HepG2 (cell line): ENCODE measurements around the gene SASH1. TPM values are rescaled to one million over a fixed set of nuclear protein-coding genes. Genes with fewer than 3 reads are reported as not detected.

Experiments used
- ATAC-seq: fragments of 200-7000 bp; cut with Tn5 transposase; 3 replicates; pipeline ENCODE4 v1.9.1; 2020; ENCODE audit warnings: mild to moderate bottlenecking, moderate library complexity
- BruUV-seq: library from RNA; stranded (reverse); fragments of 400-500 nt; replicated peaks from 2 replicates; lab custom pipeline; 2021; lab: Mats Ljungman, UMichigan
- CTCF ChIA-PET: fragments of 300-600 bp; formaldehyde crosslinking; extraction: SDS; loops from one replicate; lab custom pipeline; 2021; ENCODE audit warnings: low total read pairs, inconsistent platforms, low intra/inter-chr PET ratio; lab: Yijun Ruan, JAX
- POLR2A ChIA-PET: fragments of 350-600 bp; sonication (Branson Sonifier 250); formaldehyde crosslinking; loops from one replicate; lab custom pipeline; 2020; ENCODE audit warnings: antibody characterized with exemption, inconsistent platforms; lab: Yijun Ruan, JAX
- DNase-seq: peaks from one replicate; pipeline ENCODE4 v3.0.0-alpha.2; 2015; ENCODE audit warnings: low spot score
- FAIRE-seq: peaks from 3 replicates; lab custom pipeline; 2011; peaks lifted over from hg19 to GRCh38; lab: Jason Lieb, UNC
- H2AFZ ChIP-seq: one replicate; pipeline ENCODE4 v1.6.1; 2011; ENCODE audit warnings: low read length, inconsistent platforms
- H3K27ac ChIP-seq: fragments of 300-600 bp; 3 replicates; pipeline ENCODE4 v1.8.0; 2011; ENCODE audit warnings: mixed run types, mild to moderate bottlenecking, mixed read lengths, low read length, inconsistent platforms; ENCODE audit not compliant: insufficient read depth; ENCODE audit errors: extremely low read length
- H3K27me3 ChIP-seq, 2 experiments: fragments of 200-600 bp in 1 of 2; 2 replicates in 1 of 2; 3 replicates in 1 of 2; pipeline versions ENCODE4 v1.6.0 to v1.8.0; 2011; ENCODE audit warnings: low read length in 2 of 2, mild to moderate bottlenecking in 2 of 2, moderate library complexity in 2 of 2, inconsistent platforms in 1 of 2; ENCODE audit not compliant: insufficient read depth in 2 of 2, control insufficient read depth in 1 of 2
- H3K36me3 ChIP-seq, 2 experiments: fragments of 200-600 bp in 1 of 2; replicated peaks in 1 of 2; 2 replicates in 1 of 2; 3 replicates in 1 of 2; pipeline versions ENCODE4 v1.5.1 to v1.8.0; 2011; ENCODE audit warnings: low read length in 2 of 2, inconsistent platforms in 1 of 2; ENCODE audit not compliant: insufficient read depth in 2 of 2, control insufficient read depth in 1 of 2
- H3K4me1 ChIP-seq: 2 replicates; pipeline ENCODE4 v1.5.1; 2012; ENCODE audit warnings: low read length, inconsistent platforms; ENCODE audit not compliant: insufficient read depth
- H3K4me2 ChIP-seq: 2 replicates; pipeline ENCODE4 v1.6.0; 2011; ENCODE audit warnings: low read depth, low read length, inconsistent platforms
- H3K4me3 ChIP-seq, 3 experiments: fragments of 200-600 bp in 1 of 3; sonication (generic), shearing (Covaris generic) in 1 of 3; replicated peaks in 1 of 3; 2 replicates each; pipeline ENCODE4 v1.5.1; 2011 to 2016; ENCODE audit warnings: low read length in 3 of 3, inconsistent platforms in 2 of 3, low read depth in 2 of 3, mild to moderate bottlenecking in 2 of 3, control low read depth in 1 of 3, mixed read lengths in 1 of 3; ENCODE audit not compliant: insufficient read depth in 1 of 3
- H3K79me2 ChIP-seq: one replicate; pipeline ENCODE4 v1.6.1; 2011; ENCODE audit warnings: low read length, inconsistent platforms; ENCODE audit not compliant: insufficient read depth
- H3K9ac ChIP-seq: 2 replicates; pipeline ENCODE4 v1.6.0; 2011; ENCODE audit warnings: mild to moderate bottlenecking, low read depth, low read length, inconsistent platforms; ENCODE audit not compliant: insufficient read depth
- H3K9me3 ChIP-seq: 2 replicates; pipeline ENCODE4 v1.5.1; 2012; ENCODE audit warnings: mild to moderate bottlenecking, low read length
- H4K20me1 ChIP-seq: 2 replicates; pipeline ENCODE4 v1.6.0; 2011; ENCODE audit warnings: inconsistent platforms, mild to moderate bottlenecking, low read length, moderate library complexity; ENCODE audit not compliant: insufficient read depth
- BRF2 ChIP-seq: sonication (generic); formaldehyde crosslinking; IDR thresholded peaks from 2 replicates; pipeline ENCODE4 v1.8.1; 2022; ENCODE audit warnings: mild to moderate bottlenecking, missing genetic modification reagents
- GATAD1 ChIP-seq: IDR thresholded peaks from 2 replicates; pipeline ENCODE4 v1.6.1; 2016; ENCODE audit warnings: missing genetic modification reagents, missing compliant biosample characterization
- PHF20 ChIP-seq: sonication (generic); formaldehyde crosslinking; IDR thresholded peaks from 2 replicates; pipeline ENCODE4 v1.5.0; 2020; ENCODE audit warnings: mild to moderate bottlenecking, missing genetic modification reagents
- POLR2AphosphoS5 ChIP-seq: IDR thresholded peaks from 2 replicates; pipeline ENCODE4 v1.6.1; 2012; ENCODE audit warnings: low read depth, low read length
- RARG ChIP-seq: sonication (generic); formaldehyde crosslinking; IDR thresholded peaks from 2 replicates; pipeline ENCODE4 v1.4.0; 2020; ENCODE audit warnings: low read depth, mild to moderate bottlenecking, missing genetic modification reagents
- SMYD3 ChIP-seq: sonication (generic); formaldehyde crosslinking; IDR thresholded peaks from 2 replicates; pipeline ENCODE4 v1.8.1; 2023; ENCODE audit warnings: mild to moderate bottlenecking, missing genetic modification reagents
- THAP11 ChIP-seq: IDR thresholded peaks from 2 replicates; pipeline ENCODE4 v1.6.1; 2016; ENCODE audit warnings: missing biosample characterization, missing genetic modification reagents
- ZNF234 ChIP-seq: sonication (generic); formaldehyde crosslinking; conservative IDR thresholded peaks from 2 replicates; pipeline ENCODE4 v1.5.1; 2020; ENCODE audit warnings: mild to moderate bottlenecking, missing genetic modification reagents
- ZNF510 ChIP-seq: sonication (generic); formaldehyde crosslinking; IDR thresholded peaks from 2 replicates; pipeline ENCODE4 v1.4.0; 2020; ENCODE audit warnings: low read depth, mild to moderate bottlenecking, missing genetic modification reagents
- ZNF614 ChIP-seq: IDR thresholded peaks from 2 replicates; pipeline ENCODE4 v1.6.1; 2018; ENCODE audit warnings: missing biosample characterization, missing genetic modification reagents, inconsistent platforms, borderline replicate concordance
- ZNF615 ChIP-seq: sonication (generic); formaldehyde crosslinking; IDR thresholded peaks from 2 replicates; pipeline ENCODE4 v1.5.0; 2020; ENCODE audit warnings: mild to moderate bottlenecking, missing genetic modification reagents, borderline replicate concordance
- ZNF766 ChIP-seq: sonication (generic); formaldehyde crosslinking; IDR thresholded peaks from 2 replicates; pipeline ENCODE4 v1.5.0; 2020; ENCODE audit warnings: missing genetic modification reagents, borderline replicate concordance
- ZSCAN21 ChIP-seq: sonication (generic); formaldehyde crosslinking; IDR thresholded peaks from 2 replicates; pipeline ENCODE4 v1.8.0; 2022; ENCODE audit warnings: mild to moderate bottlenecking, missing genetic modification reagents, moderate library complexity, borderline replicate concordance
- WGBS: methylation state at CpG from one replicate; pipeline ENCODE4 v1.1.6; 2017; ENCODE audit warnings: low lambda C conversion rate; 5-methylcytosine and 5-hydroxymethylcytosine counted together
- in situ Hi-C: cut with HindIII; loops from 2 replicates; pipeline ENCODE4 v1.10.0; 2017; ENCODE audit warnings: low pct_unique_long_range_greater_than_20kb; ENCODE audit not compliant: extremely low pct_ligation_motif_present
- intact Hi-C: fragments of 100-400 bp; cut with micrococcal nuclease; formaldehyde crosslinking; loops from one replicate; pipeline ENCODE4 v1.10.0; 2022; ENCODE audit not compliant: unreplicated experiment
- polyA plus RNA-seq, 8 experiments: library from polyadenylated mRNA; depleted of rRNA in 3 of 8; stranded (reverse) in 7 of 8; unstranded in 1 of 8; fragments of >200 nt; fragmentation: Illumina TruSeq in 4 of 8; extraction: Trizol in 4 of 8; gene quantifications; 2 replicates each; pipeline versions ENCODE4 v1.2.1 to v1.2.3, GENCODE V29; 2011 to 2016; ENCODE audit warnings: low read depth in 4 of 8, missing spikeins in 1 of 8, mixed read lengths in 1 of 8; ENCODE audit not compliant: insufficient read depth in 1 of 8
- total RNA-seq, 5 experiments: library from RNA; depleted of rRNA; stranded (reverse); fragments of >200 nt; fragmentation: Illumina TruSeq; extraction: Trizol; gene quantifications; 2 replicates each; pipeline ENCODE4 v1.2.3, GENCODE V29; 2016; ENCODE audit warnings: low read depth in 1 of 5
- TF ChIP-seq, protein P1 (sequence below): sonication (generic); formaldehyde crosslinking; IDR thresholded peaks from 2 replicates; pipeline ENCODE4 v1.4.0; 2020; ENCODE audit warnings: mild to moderate bottlenecking, missing genetic modification reagents
- TF ChIP-seq, protein P2 (sequence below): sonication (generic); formaldehyde crosslinking; conservative IDR thresholded peaks from 2 replicates; pipeline ENCODE4 v1.4.0; 2020; ENCODE audit warnings: missing genetic modification reagents
- TF ChIP-seq, protein P3 (sequence below): IDR thresholded peaks from 2 replicates; pipeline ENCODE4 v1.6.1; 2016; ENCODE audit warnings: missing compliant biosample characterization, missing genetic modification reagents, borderline replicate concordance
- TF ChIP-seq, protein P4 (sequence below): sonication (generic); formaldehyde crosslinking; IDR thresholded peaks from 2 replicates; pipeline ENCODE4 v1.4.0; 2020; ENCODE audit warnings: low read depth, mild to moderate bottlenecking, missing genetic modification reagents

Gene SASH1
- total and polyA plus RNA-seq, 2 of the 13 experiments (the other 11 are each of a cell fraction or from before 2014, with no cell fraction given): 7.5 to 8.2 TPM

DNA sequence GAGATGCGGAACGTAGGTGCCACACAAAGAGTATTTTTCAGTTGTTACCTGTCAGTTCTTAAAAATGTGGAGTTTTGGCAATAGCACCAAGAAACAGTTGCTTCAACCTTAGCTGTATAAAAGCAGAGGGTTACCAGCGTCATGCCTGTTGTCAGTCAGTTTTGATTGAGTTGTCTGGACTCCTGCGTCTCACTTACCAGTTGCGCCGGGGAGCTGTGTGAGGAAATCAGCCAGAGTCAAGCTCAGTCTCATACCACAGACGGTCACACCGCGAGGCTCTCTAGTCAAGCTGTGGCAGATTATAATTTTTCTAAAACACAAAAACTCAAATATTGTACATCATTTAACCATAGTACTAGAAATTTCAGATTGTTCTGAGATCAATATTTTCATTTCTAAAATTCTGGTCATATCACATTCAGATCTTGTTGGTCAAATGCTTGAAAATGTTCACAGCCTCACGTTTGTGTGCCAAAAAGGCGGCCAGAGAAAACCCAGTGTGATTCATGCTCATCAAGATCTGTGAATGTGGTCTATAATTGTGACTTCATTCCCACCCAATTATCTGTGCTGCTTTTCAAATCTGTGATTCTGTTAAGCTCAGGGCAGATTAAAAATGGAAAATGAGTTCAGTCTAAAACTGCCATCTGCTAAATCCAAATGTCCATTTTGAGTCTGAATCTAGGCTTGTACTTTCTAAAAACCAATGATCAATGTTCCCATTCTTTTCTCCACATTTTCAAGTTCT is 37.5 kb downstream of the SASH1 start:
- Histone ChIP-seq H3K9me3 (no peaks in the 10 kb centered on the region), H3K27me3 (no peaks in the 10 kb centered on the region), H3K27ac (no peak overlapping the region), H3K36me3 (no peaks in the 10 kb centered on the region), H2AFZ (no peak overlapping the region), H3K4me3 (no peak overlapping the region), H3K4me2 (no peak overlapping the region), H4K20me1 (no peaks in the 10 kb centered on the region), H3K9ac (no peak overlapping the region), H3K4me1 (no peaks in the 10 kb centered on the region), H3K79me2 (no peaks in the 10 kb centered on the region)
- ChIA-PET CTCF (no interaction called here), POLR2A (no interaction called here)
- 97% methylated on average over 11 of the region's 11 CpGs for WGBS
- TF ChIP-seq THAP11 (CRISPR knock-in tag) (no peak), ZNF510 (CRISPR knock-in tag) (no peak), ZNF614 (CRISPR knock-in tag) (no peak), GATAD1 (CRISPR knock-in tag) (no peak), SMYD3 (CRISPR knock-in tag) (no peak), ZNF615 (CRISPR knock-in tag) (no peak), ZNF766 (CRISPR knock-in tag) (no peak), PHF20 (CRISPR knock-in tag) (no peak), RARG (no peak), ZNF234 (CRISPR knock-in tag) (no peak), BRF2 (CRISPR knock-in tag) (no peak), POLR2AphosphoS5 (no peak), ZSCAN21 (CRISPR knock-in tag) (no peak)
- TF ChIP-seq, protein P1, sequence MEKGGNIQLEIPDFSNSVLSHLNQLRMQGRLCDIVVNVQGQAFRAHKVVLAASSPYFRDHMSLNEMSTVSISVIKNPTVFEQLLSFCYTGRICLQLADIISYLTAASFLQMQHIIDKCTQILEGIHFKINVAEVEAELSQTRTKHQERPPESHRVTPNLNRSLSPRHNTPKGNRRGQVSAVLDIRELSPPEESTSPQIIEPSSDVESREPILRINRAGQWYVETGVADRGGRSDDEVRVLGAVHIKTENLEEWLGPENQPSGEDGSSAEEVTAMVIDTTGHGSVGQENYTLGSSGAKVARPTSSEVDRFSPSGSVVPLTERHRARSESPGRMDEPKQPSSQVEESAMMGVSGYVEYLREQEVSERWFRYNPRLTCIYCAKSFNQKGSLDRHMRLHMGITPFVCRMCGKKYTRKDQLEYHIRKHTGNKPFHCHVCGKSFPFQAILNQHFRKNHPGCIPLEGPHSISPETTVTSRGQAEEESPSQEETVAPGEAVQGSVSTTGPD (CRISPR knock-in tag): no peak
- TF ChIP-seq, protein P2, sequence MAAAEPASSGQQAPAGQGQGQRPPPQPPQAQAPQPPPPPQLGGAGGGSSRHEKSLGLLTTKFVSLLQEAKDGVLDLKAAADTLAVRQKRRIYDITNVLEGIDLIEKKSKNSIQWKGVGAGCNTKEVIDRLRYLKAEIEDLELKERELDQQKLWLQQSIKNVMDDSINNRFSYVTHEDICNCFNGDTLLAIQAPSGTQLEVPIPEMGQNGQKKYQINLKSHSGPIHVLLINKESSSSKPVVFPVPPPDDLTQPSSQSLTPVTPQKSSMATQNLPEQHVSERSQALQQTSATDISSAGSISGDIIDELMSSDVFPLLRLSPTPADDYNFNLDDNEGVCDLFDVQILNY: no peak
- TF ChIP-seq, protein P3, sequence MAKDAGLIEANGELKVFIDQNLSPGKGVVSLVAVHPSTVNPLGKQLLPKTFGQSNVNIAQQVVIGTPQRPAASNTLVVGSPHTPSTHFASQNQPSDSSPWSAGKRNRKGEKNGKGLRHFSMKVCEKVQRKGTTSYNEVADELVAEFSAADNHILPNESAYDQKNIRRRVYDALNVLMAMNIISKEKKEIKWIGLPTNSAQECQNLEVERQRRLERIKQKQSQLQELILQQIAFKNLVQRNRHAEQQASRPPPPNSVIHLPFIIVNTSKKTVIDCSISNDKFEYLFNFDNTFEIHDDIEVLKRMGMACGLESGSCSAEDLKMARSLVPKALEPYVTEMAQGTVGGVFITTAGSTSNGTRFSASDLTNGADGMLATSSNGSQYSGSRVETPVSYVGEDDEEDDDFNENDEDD: no peak
- TF ChIP-seq, protein P4, sequence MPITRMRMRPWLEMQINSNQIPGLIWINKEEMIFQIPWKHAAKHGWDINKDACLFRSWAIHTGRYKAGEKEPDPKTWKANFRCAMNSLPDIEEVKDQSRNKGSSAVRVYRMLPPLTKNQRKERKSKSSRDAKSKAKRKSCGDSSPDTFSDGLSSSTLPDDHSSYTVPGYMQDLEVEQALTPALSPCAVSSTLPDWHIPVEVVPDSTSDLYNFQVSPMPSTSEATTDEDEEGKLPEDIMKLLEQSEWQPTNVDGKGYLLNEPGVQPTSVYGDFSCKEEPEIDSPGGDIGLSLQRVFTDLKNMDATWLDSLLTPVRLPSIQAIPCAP: no peak
- BruUV-seq: no TSS peak
- DNase-seq (no peak), FAIRE-seq (no peak), ATAC-seq (no peak)
- intact Hi-C loops (no loop called here), in situ Hi-C loops (no loop called here)
